ENCODE data around the gene TRMT2A.

TRMT2A gene

GRCh38 chr22:20131859-20132685, 15.0 kb upstream of the TRMT2A start (continued):
- TF ChIP-seq ZNF169 (tag by site-specific recombination; IDR thresholded peaks at IDR 0.05) (no peak), ZFHX2 (tag by site-specific recombination; conservative IDR thresholded peaks at IDR 0.05) (peak; percentile 87), ZNF426 (tag by site-specific recombination; IDR thresholded peaks at IDR 0.05) (no peak), ZXDB (tag by site-specific recombination; IDR thresholded peaks at IDR 0.05) (0 out of 2 replicates have a peak, but pooled peaks have one; percentile 33), GLIS1 (tag by site-specific recombination; IDR thresholded peaks at IDR 0.05) (peak; percentile 75), ZNF670 (tag by site-specific recombination; IDR thresholded peaks at IDR 0.05; ENCODE audit: low read depth) (no peak), KLF7 (tag by site-specific recombination; IDR thresholded peaks at IDR 0.05; ENCODE audit: borderline replicate concordance) (0 out of 2 replicates have a peak, but pooled peaks have one; percentile 38), ZNF510 (tag by site-specific recombination; IDR thresholded peaks at IDR 0.05; ENCODE audit: insufficient replicate concordance) (no peak), MZF1 (tag by site-specific recombination; IDR thresholded peaks at IDR 0.05; ENCODE audit: borderline replicate concordance) (no peak), ZNF626 (tag by site-specific recombination; IDR thresholded peaks at IDR 0.05) (no peak), ZNF138 (tag by site-specific recombination; IDR thresholded peaks at IDR 0.05; ENCODE audit: borderline replicate concordance) (no peak), EGR2 (tag by site-specific recombination; IDR thresholded peaks at IDR 0.05; ENCODE audit: low read depth) (peak; percentile 81)

DNA sequence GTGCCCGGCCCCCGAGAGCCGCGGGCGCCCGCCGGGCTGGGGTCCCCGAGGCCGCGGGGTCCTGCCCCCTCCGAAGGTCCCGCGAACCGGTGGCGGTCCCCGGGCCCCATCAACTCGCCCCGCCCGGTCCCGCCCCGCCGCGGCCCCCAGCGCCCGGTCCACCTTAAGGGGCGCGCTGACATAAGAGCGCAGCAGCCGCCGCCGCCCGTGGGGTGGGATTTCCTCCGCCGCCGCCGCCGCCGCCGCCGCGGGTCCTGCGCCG, 14.5 kb upstream of the TRMT2A start, which contains the start of gene ZDHHC8:
Gene ZDHHC8, plus strand, starts transcription at position 208 of the 262 bp plus-strand sequence. CDS start 144 bp downstream, outside the sequence.
- CTCF ChIA-PET, result no interaction called here
- Histone ChIP-seq H3K4me1 (ENCODE audit: control insufficient read depth, insufficient read depth, low read length) (peaks cover 5% of the 10 kb centered on the region; the same call in 1 of the 2 replicates), H3K9me3 (ENCODE audit: control insufficient read depth, insufficient read depth, low read depth, low read length) (no peaks in the 10 kb centered on the region), H3K36me3 (ENCODE audit: control insufficient read depth in 2 of 2, insufficient read depth in 1 of 2, low read length in 2 of 2) (peaks cover 0 to 36% of the 10 kb centered on the region in 2 experiments; a peak in 1 of 3 replicates), H3K27ac (ENCODE audit: extremely low read depth, low read depth, low read length) (peak within 1 kb of the TSS; percentile 82), H3K4me3 (ENCODE audit: low read depth, low read length) (peak within 1 kb of the TSS; percentile 69)
- POLR2A ChIA-PET, result interaction anchor here (4.9 kb wide), 1 partner anchor 13 kb away, joined by 62 read pairs; the partner anchor contains the start of genes RANBP1 and TRMT2A
- TF ChIP-seq ZNF768 (tag by site-specific recombination; IDR thresholded peaks at IDR 0.05) (no peak), ZIC2 (tag by site-specific recombination; IDR thresholded peaks at IDR 0.05) (no peak), ZNF366 (tag by site-specific recombination; conservative IDR thresholded peaks at IDR 0.05) (no peak), ZNF391 (tag by site-specific recombination; IDR thresholded peaks at IDR 0.05; ENCODE audit: borderline replicate concordance, low read depth) (no peak), ZNF76 (tag by site-specific recombination; IDR thresholded peaks at IDR 0.05; ENCODE audit: borderline replicate concordance, low read depth) (no peak), ZEB2 (tag by site-specific recombination; IDR thresholded peaks at IDR 0.05) (no peak), PATZ1 (tag by site-specific recombination; IDR thresholded peaks at IDR 0.05) (no peak), ZNF610 (tag by site-specific recombination; IDR thresholded peaks at IDR 0.05; ENCODE audit: borderline replicate concordance) (no peak), ZNF530 (tag by site-specific recombination; IDR thresholded peaks at IDR 0.05; ENCODE audit: low read depth) (no peak), ZNF558 (tag by site-specific recombination; IDR thresholded peaks at IDR 0.05) (no peak), ZNF791 (tag by site-specific recombination; IDR thresholded peaks at IDR 0.05) (no peak)
- TF ChIP-seq, protein P1, sequence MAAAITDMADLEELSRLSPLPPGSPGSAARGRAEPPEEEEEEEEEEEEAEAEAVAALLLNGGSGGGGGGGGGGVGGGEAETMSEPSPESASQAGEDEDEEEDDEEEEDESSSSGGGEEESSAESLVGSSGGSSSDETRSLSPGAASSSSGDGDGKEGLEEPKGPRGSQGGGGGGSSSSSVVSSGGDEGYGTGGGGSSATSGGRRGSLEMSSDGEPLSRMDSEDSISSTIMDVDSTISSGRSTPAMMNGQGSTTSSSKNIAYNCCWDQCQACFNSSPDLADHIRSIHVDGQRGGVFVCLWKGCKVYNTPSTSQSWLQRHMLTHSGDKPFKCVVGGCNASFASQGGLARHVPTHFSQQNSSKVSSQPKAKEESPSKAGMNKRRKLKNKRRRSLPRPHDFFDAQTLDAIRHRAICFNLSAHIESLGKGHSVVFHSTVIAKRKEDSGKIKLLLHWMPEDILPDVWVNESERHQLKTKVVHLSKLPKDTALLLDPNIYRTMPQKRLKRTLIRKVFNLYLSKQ (tag by site-specific recombination; IDR thresholded peaks at IDR 0.05; ENCODE audit: borderline replicate concordance), result no peak

Data from HEK293 (cell line).